Esophagus muscularis mucosa (tissue), 4 donors: ENCODE measurements around the gene PGBD4. TPM values are rescaled to one million over a fixed set of nuclear protein-coding genes. Genes with fewer than 3 reads are reported as not detected.

Experiments
- DNase-seq: peaks from one replicate; pipeline ENCODE4 v3.0.0-alpha.2; 2017; ENCODE audit errors: extremely low spot score
- H3K27ac ChIP-seq, 4 donors: fragments of 200-600 bp; sonication (generic); replicated peaks in 1 of 4; 1 replicate in 3 of 4; 2 replicates in 1 of 4; pipeline ENCODE4 v1.5.1; 2016 to 2019; ENCODE audit warnings: mild to moderate bottlenecking in 1 of 4
- H3K27me3 ChIP-seq, 4 donors: fragments of 200-600 bp; sonication (generic); one replicate each; pipeline versions ENCODE4 v1.5.1 to v1.6.0; 2016 to 2019
- H3K36me3 ChIP-seq, 4 donors: fragments of 200-600 bp; sonication (generic); one replicate each; pipeline ENCODE4 v1.5.1; 2016 to 2019
- H3K4me1 ChIP-seq, 4 donors: fragments of 200-600 bp; sonication (generic); one replicate each; pipeline ENCODE4 v1.5.1; 2016 to 2019
- H3K4me3 ChIP-seq, 4 donors: fragments of 200-600 bp; sonication (generic); 1 replicate in 2 of 4; 2 replicates in 2 of 4; pipeline ENCODE4 v1.5.1; 2016 to 2019; ENCODE audit warnings: mild to moderate bottlenecking in 4 of 4, moderate library complexity in 1 of 4
- H3K9me3 ChIP-seq, 4 donors: fragments of 200-600 bp; sonication (generic); 1 replicate in 3 of 4; 2 replicates in 1 of 4; pipeline ENCODE4 v1.5.1; 2016 to 2019
- CTCF ChIP-seq, 3 experiments: fragments of 200-600 bp in 2 of 3; fragments of 450-650 bp in 1 of 3; sonication (generic) in 2 of 3; IDR thresholded peaks; one replicate each; pipeline ENCODE4 v1.5.1; 2017 to 2019; ENCODE audit warnings: antibody characterized with exemption in 3 of 3, mild to moderate bottlenecking in 2 of 3, moderate library complexity in 1 of 3
- EP300 ChIP-seq: sonication (generic); formaldehyde crosslinking; IDR thresholded peaks from one replicate; pipeline ENCODE4 v1.6.1; 2017; ENCODE audit warnings: antibody characterized with exemption
- POLR2A ChIP-seq: fragments of 450-650 bp; IDR thresholded peaks from one replicate; pipeline ENCODE4 v1.6.1; 2017; ENCODE audit warnings: antibody characterized with exemption, moderate library complexity, mild to moderate bottlenecking, low read depth
- POLR2AphosphoS5 ChIP-seq, 2 donors: sonication (generic); formaldehyde crosslinking; IDR thresholded peaks; one replicate each; pipeline ENCODE4 v1.6.1; 2017; ENCODE audit warnings: antibody characterized with exemption in 2 of 2
- WGBS: methylation state at CpG from one replicate; pipeline ENCODE4 v1.1.5; 2018; 5-methylcytosine and 5-hydroxymethylcytosine counted together
- intact Hi-C: fragments of 100-400 bp; cut with DNase I; formaldehyde crosslinking; loops from one replicate; pipeline ENCODE4 v1.15.1; 2023
- total RNA-seq, 4 donors: library from RNA; depleted of rRNA; stranded (reverse); fragments of >200 nt; gene quantifications; one replicate each; pipeline versions ENCODE4 v1.1.0 to v1.2.1, GENCODE V29; 2016

PGBD4 gene
- total RNA-seq, 4 donors from 2014 or later: 0.66 to 1.7 (median 1.2) TPM

- intact Hi-C loops: loop anchor here (10.0 kb wide), 1 partner anchor 227 kb away; the partner anchor contains the start of gene SLC12A6
Measured at GRCh38 chr15:34107315-34107714, 5.4 kb downstream of the PGBD4 start.

DNA sequence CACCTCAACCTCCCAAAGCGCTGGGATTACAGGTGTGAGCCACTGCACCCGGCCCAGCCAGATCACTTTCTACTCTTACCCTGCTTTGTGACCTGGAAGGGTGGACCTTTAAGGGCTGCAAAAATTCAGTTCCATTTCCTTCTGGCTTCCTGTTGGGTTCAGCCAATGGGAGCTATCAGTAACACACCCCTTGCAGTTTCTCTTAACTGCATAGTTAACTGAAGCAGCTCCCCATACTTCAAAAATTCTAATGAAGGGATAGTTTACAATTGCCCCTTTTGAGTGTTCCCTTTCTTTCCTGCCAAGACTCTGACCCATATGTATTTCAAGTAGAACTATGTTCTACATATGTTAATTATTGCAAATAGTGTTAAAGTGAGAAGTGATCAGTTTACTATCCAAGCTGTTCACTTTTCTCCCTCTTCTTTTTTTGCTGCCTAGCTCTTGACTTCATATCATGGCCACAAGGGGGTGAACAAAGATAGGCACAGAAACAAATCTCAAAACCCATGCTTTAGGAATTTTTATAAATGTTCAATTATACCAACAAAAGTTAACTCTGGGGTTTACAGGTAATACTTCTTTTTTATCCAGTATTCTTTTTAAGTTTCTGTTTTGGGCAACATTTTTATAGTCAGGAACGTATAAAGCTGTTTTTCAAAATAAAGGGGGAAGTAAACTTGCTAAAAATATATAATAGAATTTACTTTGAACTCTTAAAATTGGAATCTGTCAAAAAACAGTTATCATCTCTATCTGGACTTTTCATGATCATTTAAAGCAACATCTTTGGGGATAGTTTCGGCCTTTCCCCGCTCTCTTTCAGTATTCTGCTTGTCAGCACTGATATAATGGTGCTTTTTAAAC, 8.1 kb downstream of the PGBD4 start:
- no peaks in the 10 kb centered on the region for H3K4me1 ChIP-seq
- no peaks in the 10 kb centered on the region for H3K36me3 ChIP-seq
- H3K27ac ChIP-seq: no peak overlapping the region
- intact Hi-C loops: loop anchor here (10.0 kb wide), 1 partner anchor 225 kb away; the partner anchor contains the start of gene SLC12A6
- peak in 2 of 3 experiments; percentile 17 to 44 for TF ChIP-seq CTCF (IDR thresholded peaks at IDR 0.05)
- no peak for TF ChIP-seq POLR2AphosphoS5 (IDR thresholded peaks at IDR 0.05)
- H3K4me3 ChIP-seq: no peak overlapping the region
- DNase-seq: no peak
- WGBS: 66% methylated on average over 5 of the region's 5 CpGs
- H3K9me3 ChIP-seq: no peaks in the 10 kb centered on the region
- peaks cover 0 to 9% (median 0%) of the 10 kb centered on the region in 4 donors for H3K27me3 ChIP-seq

More at GRCh38 chr15:34107315-34107714, 5.4 kb downstream of the PGBD4 start:
- no peak for DNase-seq
- H3K36me3 ChIP-seq: no peaks in the 10 kb centered on the region
- H3K9me3 ChIP-seq: no peaks in the 10 kb centered on the region
- 92% methylated on average over 2 of the region's 2 CpGs for WGBS
- TF ChIP-seq CTCF (IDR thresholded peaks at IDR 0.05): no peak
- no peak for TF ChIP-seq POLR2AphosphoS5 (IDR thresholded peaks at IDR 0.05)
- H3K4me3 ChIP-seq: no peak overlapping the region
- no peak overlapping the region for H3K27ac ChIP-seq
- H3K27me3 ChIP-seq: no peaks in the 10 kb centered on the region
- H3K4me1 ChIP-seq: peaks cover 5 to 8% (median 6%) of the 10 kb centered on the region in 4 donors

GRCh38 chr15:34111488-34111887, 9.6 kb downstream of the PGBD4 start:
- no peak overlapping the region for H3K27ac ChIP-seq
- no peaks in the 10 kb centered on the region for H3K36me3 ChIP-seq
- no peak for DNase-seq
- H3K9me3 ChIP-seq: no peaks in the 10 kb centered on the region
- H3K4me3 ChIP-seq: no peak overlapping the region
- no peak for TF ChIP-seq CTCF (IDR thresholded peaks at IDR 0.05)
- no peak for TF ChIP-seq POLR2A
- no peak for TF ChIP-seq POLR2AphosphoS5 (IDR thresholded peaks at IDR 0.05)
- no peak for TF ChIP-seq EP300
- WGBS: 75% methylated on average over 6 of the region's 6 CpGs
- no peaks in the 10 kb centered on the region for H3K4me1 ChIP-seq
- intact Hi-C loops: no loop called here
- peaks cover 0 to 20% (median 4%) of the 10 kb centered on the region in 4 donors for H3K27me3 ChIP-seq

- H3K27ac ChIP-seq: no peak overlapping the region
- intact Hi-C loops: no loop called here
Measured at GRCh38 chr15:34114215-34114614, 12.3 kb downstream of the PGBD4 start.

More at GRCh38 chr15:34114215-34114614, 12.3 kb downstream of the PGBD4 start:
- no peak for DNase-seq
- H3K9me3 ChIP-seq: no peaks in the 10 kb centered on the region
- H3K4me1 ChIP-seq: no peaks in the 10 kb centered on the region
- no peak overlapping the region for H3K4me3 ChIP-seq
- WGBS: 71% methylated on average over 2 of the region's 2 CpGs
- TF ChIP-seq POLR2AphosphoS5 (IDR thresholded peaks at IDR 0.05) (no peak), CTCF (IDR thresholded peaks at IDR 0.05) (no peak), POLR2A (no peak), EP300 (no peak)
- no peaks in the 10 kb centered on the region for H3K36me3 ChIP-seq
- H3K27me3 ChIP-seq: peaks cover 0 to 20% (median 4%) of the 10 kb centered on the region in 4 donors
